GM18508 (cell line): ENCODE data around the gene YES1.
"Not testable (repeated sequence)": the region's sequence is repeated elsewhere in the genome, so short reads cannot be mapped to it uniquely, and the experiment has no call there.

Experiments
- ATAC-seq: cut with Tn5 transposase; IDR thresholded peaks from one replicate; pipeline ENCODE4 v1.9.1; 2021; ENCODE audit warnings: moderate number of reproducible peaks; ENCODE audit not compliant: insufficient read depth, unreplicated experiment

The YES1 gene

GRCh38 chr18:795383-795782 lies 16.7 kb downstream of the YES1 start:
- ATAC-seq: not testable (repeated sequence)

- ATAC-seq: no peak
These were observed 22.6 kb downstream of the YES1 start for GRCh38 chr18:789397-789796.

GRCh38 chr18:785242-785641 lies 26.8 kb downstream of the YES1 start:
- no peak for ATAC-seq

GRCh38 chr18:784470-785172 lies 27.4 kb downstream of the YES1 start:
- ATAC-seq: no peak

GRCh38 chr18:778194-778927 lies 33.7 kb downstream of the YES1 start:
- ATAC-seq: no peak

GRCh38 chr18:777021-777420 lies 35.0 kb downstream of the YES1 start:
- no peak for ATAC-seq

- not testable (repeated sequence) for ATAC-seq
These were observed 36.0 kb downstream of the YES1 start for GRCh38 chr18:776044-776443.

GRCh38 chr18:774811-775210 lies 37.2 kb downstream of the YES1 start:
- ATAC-seq: no peak

GRCh38 chr18:773980-774624 lies 37.9 kb downstream of the YES1 start:
- ATAC-seq: no peak

GRCh38 chr18:770583-770961 lies 41.5 kb downstream of the YES1 start:
- no peak for ATAC-seq

- no peak for ATAC-seq
These were observed 44.1 kb downstream of the YES1 start for GRCh38 chr18:767961-768360.

GRCh38 chr18:767084-767882 lies 44.8 kb downstream of the YES1 start:
- no peak for ATAC-seq

- no peak for ATAC-seq
These were observed 45.5 kb downstream of the YES1 start for GRCh38 chr18:766550-766860.

- ATAC-seq: no peak
These were observed 46.1 kb downstream of the YES1 start for GRCh38 chr18:765764-766549.

- not testable (repeated sequence) for ATAC-seq
These were observed 52.2 kb downstream of the YES1 start for GRCh38 chr18:759864-760263.

- no peak for ATAC-seq
These were observed 56.5 kb downstream of the YES1 start for GRCh38 chr18:755506-755905.

- no peak for ATAC-seq
These were observed 57.4 kb downstream of the YES1 start for GRCh38 chr18:754656-755055.

- no peak for ATAC-seq
These were observed 61.6 kb downstream of the YES1 start for GRCh38 chr18:750456-750855.

GRCh38 chr18:744832-745597 lies 67.0 kb downstream of the YES1 start:
- ATAC-seq: no peak
